Small intestine (tissue), 7 donors: ENCODE results near the gene CDH15. TPM values are rescaled to one million over a fixed set of nuclear protein-coding genes. Genes with fewer than 3 reads are reported as not detected.

ENCODE experiments used
- DNase-seq, 2 donors: peaks; one replicate each; pipeline versions ENCODE4 v3.0.0 to v3.0.0-alpha.2; 2013
- FAIRE-seq: peaks from 2 replicates; lab custom pipeline; 2012; peaks lifted over from hg19 to GRCh38; lab: Jason Lieb, UNC
- H3K27ac ChIP-seq, 3 donors: one replicate each; pipeline ENCODE4 v1.5.1; 2013; ENCODE audit warnings: low read length in 2 of 3, mild to moderate bottlenecking in 2 of 3, control low read depth in 1 of 3, inconsistent platforms in 1 of 3, low read depth in 1 of 3, moderate library complexity in 1 of 3
- H3K27me3 ChIP-seq, 3 donors: one replicate each; pipeline ENCODE4 v1.6.1; 2013; ENCODE audit warnings: low read length in 3 of 3, inconsistent platforms in 1 of 3; ENCODE audit not compliant: control insufficient read depth in 3 of 3, insufficient read depth in 3 of 3
- H3K36me3 ChIP-seq, 3 donors: one replicate each; pipeline ENCODE4 v1.6.1; 2013; ENCODE audit warnings: low read length in 3 of 3, inconsistent platforms in 1 of 3, low read depth in 1 of 3, mild to moderate bottlenecking in 1 of 3, moderate library complexity in 1 of 3; ENCODE audit not compliant: control insufficient read depth in 3 of 3, insufficient read depth in 2 of 3
- H3K4me1 ChIP-seq, 3 donors: one replicate each; pipeline ENCODE4 v1.6.1; 2013; ENCODE audit warnings: low read length in 2 of 3, inconsistent platforms in 1 of 3, low read depth in 1 of 3, mild to moderate bottlenecking in 1 of 3, moderate library complexity in 1 of 3; ENCODE audit not compliant: control insufficient read depth in 3 of 3, insufficient read depth in 2 of 3
- H3K4me3 ChIP-seq, 3 donors: one replicate each; pipeline ENCODE4 v1.5.1; 2013; ENCODE audit warnings: low read length in 3 of 3, control low read depth in 1 of 3, inconsistent platforms in 1 of 3, low read depth in 1 of 3, mild to moderate bottlenecking in 1 of 3, moderate library complexity in 1 of 3
- H3K9me3 ChIP-seq, 2 donors: one replicate each; pipeline ENCODE4 v1.6.1; 2013; ENCODE audit warnings: low read depth in 1 of 2, low read length in 1 of 2; ENCODE audit not compliant: control insufficient read depth in 2 of 2, insufficient read depth in 1 of 2
- WGBS, 3 donors: extraction: QIAGEN DNeasy Blood & Tissue Kit; methylation state at CpG; one replicate each; pipeline ENCODE4 v1.1.7; 2013; 5-methylcytosine and 5-hydroxymethylcytosine counted together
- polyA plus RNA-seq, 4 donors: library from polyadenylated mRNA; stranded (reverse) in 3 of 4; unstranded in 1 of 4; fragments of 200-250 nt in 3 of 4; fragments of 120-200 nt in 1 of 4; gene quantifications; one replicate each; pipeline versions ENCODE4 v1.2.1 to v1.2.3, GENCODE V29; 2013
- donor health status: healthy with polysubstance abuse.
- donor health status: control.
- donor health status: control.
- donor health status: Bipolar disorder and iron deficiency.
- donor health status: healthy.

Gene CDH15
- polyA plus RNA-seq, 4 donors = 0.04 to 0.66 TPM; not detected in 2

GRCh38 chr16:89216315-89217137, 45.0 kb downstream of the CDH15 start:
- H3K4me1 ChIP-seq = peaks cover 0 to 4% (median 3%) of the 10 kb centered on the region in 3 donors
- DNase-seq (peak; percentile 89 to 91), FAIRE-seq (no peak)
- WGBS, 3 donors = 0 to 2% (median 1%) methylated on average over 25 of the region's 25 CpGs
- no peaks in the 10 kb centered on the region for H3K9me3 ChIP-seq
- H3K36me3 ChIP-seq = peaks cover 0 to 10% (median 3%) of the 10 kb centered on the region in 3 donors
- no peaks in the 10 kb centered on the region for H3K27me3 ChIP-seq
- peak overlapping the region; percentile 41 to 70 (median 69) for H3K4me3 ChIP-seq
- peak overlapping the region; percentile 87 to 98 (median 92) for H3K27ac ChIP-seq

DNA sequence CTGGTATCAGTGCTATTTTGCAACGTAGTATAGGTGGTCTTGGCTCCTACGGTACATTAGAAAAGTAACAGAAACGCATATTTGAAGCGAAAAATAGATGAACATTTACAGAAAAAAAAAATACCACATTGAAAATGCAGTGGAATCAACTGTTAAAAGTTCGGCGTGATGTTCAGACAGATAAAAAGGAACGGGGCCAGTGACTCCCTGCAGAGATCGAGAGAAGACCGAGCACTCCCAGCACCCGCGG, 45.5 kb downstream of the CDH15 start:
- peak overlapping the region; percentile 87 to 98 (median 92) for H3K27ac ChIP-seq
- peaks cover 0 to 12% (median 3%) of the 10 kb centered on the region in 3 donors for H3K36me3 ChIP-seq
- DNase-seq = peak in 1 of 2 donors; percentile 11
- WGBS, 3 donors = 0 to 1% (median 1%) methylated on average over 11 of the region's 11 CpGs
- no peaks in the 10 kb centered on the region for H3K27me3 ChIP-seq
- H3K4me1 ChIP-seq = peaks cover 0 to 4% (median 3%) of the 10 kb centered on the region in 3 donors
- FAIRE-seq = no peak
- no peaks in the 10 kb centered on the region for H3K9me3 ChIP-seq
- H3K4me3 ChIP-seq = peak overlapping the region; percentile 69 to 89 (median 70)

DNA sequence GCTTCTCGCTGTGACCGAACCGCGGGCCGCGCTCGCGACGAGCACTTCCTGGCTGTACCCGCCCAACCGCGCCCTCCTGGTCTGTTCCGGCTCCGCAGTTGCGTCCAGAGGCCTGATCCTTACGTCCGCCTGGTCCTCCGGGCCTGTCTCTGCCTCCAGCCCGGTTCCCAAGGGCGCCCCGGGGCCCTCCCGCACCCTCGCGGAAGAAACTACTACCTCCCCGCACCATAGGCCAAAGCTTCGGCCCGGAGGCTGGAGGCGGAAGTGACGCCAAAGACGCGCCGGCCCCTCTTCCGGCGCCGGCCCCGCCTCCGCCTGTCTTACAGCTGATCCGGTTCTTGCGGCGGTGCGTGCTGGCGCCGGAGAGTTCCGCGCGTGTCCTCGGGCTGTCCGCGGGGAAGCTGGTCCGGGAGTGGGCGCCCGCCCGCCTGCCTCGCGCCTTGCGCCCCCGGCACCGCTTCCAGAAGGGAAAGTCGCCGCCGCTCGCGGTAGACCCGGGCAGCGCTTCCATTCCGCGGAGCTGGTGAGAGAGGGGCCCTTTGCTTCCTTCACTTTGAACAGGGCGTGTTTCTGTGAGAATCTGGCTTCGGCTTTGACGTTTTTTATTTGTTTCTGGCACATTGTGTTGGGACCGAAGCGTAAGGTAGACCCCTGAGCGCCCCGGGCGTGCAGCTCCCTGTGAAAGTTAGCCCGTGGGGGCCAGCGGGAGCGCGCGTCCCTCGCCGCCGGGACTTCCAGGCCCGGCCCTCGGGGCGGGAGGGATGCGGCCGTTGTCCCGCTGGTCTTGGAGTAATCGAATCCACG, 46.0 kb downstream of the CDH15 start, which contains the start of gene ZNF778:
Gene ZNF778, plus strand, starts transcription at position 316 of the 804 bp plus-strand sequence. CDS start 3,425 bp downstream, outside the sequence.
- DNase-seq (peak; percentile 87 to 95), FAIRE-seq (no peak)
- Histone ChIP-seq H3K9me3 (no peaks in the 10 kb centered on the region), H3K27ac (peak within 1 kb of the TSS; percentile 87 to 98 (median 92)), H3K4me1 (peaks cover 0 to 4% (median 3%) of the 10 kb centered on the region in 3 donors), H3K4me3 (peak within 1 kb of the TSS; percentile 69 to 89 (median 70)), H3K27me3 (no peaks in the 10 kb centered on the region), H3K36me3 (peaks cover 0 to 17% (median 3%) of the 10 kb centered on the region in 3 donors)
- 0% methylated on average over 71 to 91 of the region's 91 CpGs for WGBS, 3 donors

- WGBS, 3 donors = 68 to 80% (median 73%) methylated on average over 5 of the region's 5 CpGs
- FAIRE-seq = no peak
- DNase-seq = no peak
- Histone ChIP-seq H3K4me1 (peaks cover 0 to 4% (median 3%) of the 10 kb centered on the region in 3 donors), H3K4me3 (no peak overlapping the region), H3K36me3 (peaks cover 5 to 34% (median 7%) of the 10 kb centered on the region in 3 donors), H3K27me3 (no peaks in the 10 kb centered on the region), H3K27ac (no peak overlapping the region), H3K9me3 (no peaks in the 10 kb centered on the region)
Observed at GRCh38 chr16:89219365-89219764, 47.8 kb downstream of the CDH15 start.

- no peak for DNase-seq
- WGBS, 3 donors = 84 to 92% (median 89%) methylated on average over 3 of the region's 3 CpGs
- FAIRE-seq = no peak
- H3K27me3 ChIP-seq = no peaks in the 10 kb centered on the region
- peaks cover 0 to 6% of the 10 kb centered on the region in 2 donors for H3K9me3 ChIP-seq
- H3K4me1 ChIP-seq = no peaks in the 10 kb centered on the region
- H3K36me3 ChIP-seq = peaks cover 7 to 53% (median 8%) of the 10 kb centered on the region in 3 donors
- H3K4me3 ChIP-seq = no peak overlapping the region
- no peak overlapping the region for H3K27ac ChIP-seq
Observed at GRCh38 chr16:89221604-89222003, 50.1 kb downstream of the CDH15 start.

GRCh38 chr16:89222931-89223330, 51.4 kb downstream of the CDH15 start:
- no peaks in the 10 kb centered on the region for H3K27me3 ChIP-seq
- H3K4me1 ChIP-seq = no peaks in the 10 kb centered on the region
- H3K36me3 ChIP-seq = peaks cover 17 to 65% (median 18%) of the 10 kb centered on the region in 3 donors
- no peak for FAIRE-seq
- H3K4me3 ChIP-seq = no peak overlapping the region
- H3K9me3 ChIP-seq = peaks cover 0 to 19% of the 10 kb centered on the region in 2 donors
- 96 to 98% (median 97%) methylated on average over 21 of the region's 21 CpGs for WGBS, 3 donors
- DNase-seq = no peak
- no peak overlapping the region for H3K27ac ChIP-seq

DNA sequence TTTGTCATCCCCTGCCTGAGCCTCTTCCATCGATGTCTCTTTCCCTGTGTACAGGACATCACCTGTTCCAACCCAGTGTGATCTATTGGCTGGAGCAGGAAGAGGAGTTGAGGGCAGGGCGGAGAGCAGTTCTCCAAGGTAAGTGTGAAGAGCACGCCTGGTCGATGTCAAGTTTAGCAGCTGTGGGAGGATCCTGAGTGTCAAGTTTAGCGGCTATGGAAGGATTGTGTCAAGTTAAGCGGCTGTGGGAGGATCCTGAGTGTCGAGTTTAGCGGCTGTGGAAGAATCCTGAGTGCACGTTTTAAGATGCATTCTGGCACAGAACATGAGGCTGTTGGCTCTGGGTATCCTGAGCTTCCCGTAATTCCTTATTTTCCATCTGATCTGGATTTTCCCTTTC, 53.1 kb downstream of the CDH15 start:
- Histone ChIP-seq H3K9me3 (peaks cover 0 to 36% of the 10 kb centered on the region in 2 donors), H3K27me3 (no peaks in the 10 kb centered on the region), H3K4me1 (no peaks in the 10 kb centered on the region), H3K36me3 (peaks cover 17 to 66% (median 18%) of the 10 kb centered on the region in 3 donors), H3K4me3 (no peak overlapping the region), H3K27ac (no peak overlapping the region)
- WGBS, 3 donors = 96 to 99% (median 96%) methylated on average over 9 to 10 of the region's 10 CpGs
- DNase-seq (no peak), FAIRE-seq (no peak)

GRCh38 chr16:89230255-89230654, 58.7 kb downstream of the CDH15 start:
- no peaks in the 10 kb centered on the region for H3K4me1 ChIP-seq
- H3K27ac ChIP-seq = no peak overlapping the region
- no peaks in the 10 kb centered on the region for H3K27me3 ChIP-seq
- H3K9me3 ChIP-seq = peaks cover 0 to 74% of the 10 kb centered on the region in 2 donors
- FAIRE-seq = no peak
- H3K36me3 ChIP-seq = peaks cover 13 to 73% (median 16%) of the 10 kb centered on the region in 3 donors
- WGBS, 3 donors = 95 to 96% (median 96%) methylated on average over 14 of the region's 14 CpGs
- no peak for DNase-seq
- H3K4me3 ChIP-seq = no peak overlapping the region
